Ascending aorta (tissue), 2 donors: Measurements from ENCODE around the gene BPGM. TPM values are rescaled to one million over a fixed set of nuclear protein-coding genes. Genes with fewer than 3 reads are reported as not detected.
A peak's percentile ranks its signal among the peaks of the same experiment; 100 is the strongest.

ENCODE experiments used
- DNase-seq, 2 donors: peaks; one replicate each; pipeline ENCODE4 v3.0.0-alpha.2; 2019; ENCODE audit warnings: low spot score in 2 of 2
- H3K27ac ChIP-seq, 2 donors: fragments of 200-600 bp; sonication (generic); one replicate each; pipeline ENCODE4 v1.5.1; 2016 to 2017; ENCODE audit warnings: mild to moderate bottlenecking in 1 of 2
- H3K27me3 ChIP-seq: fragments of 200-600 bp; sonication (generic); one replicate; pipeline ENCODE4 v1.5.1; 2017
- H3K36me3 ChIP-seq, 2 donors: fragments of 200-600 bp; sonication (generic); one replicate each; pipeline ENCODE4 v1.5.1; 2016
- H3K4me1 ChIP-seq, 2 donors: fragments of 200-600 bp; sonication (generic); one replicate each; pipeline ENCODE4 v1.5.1; 2016 to 2017; ENCODE audit warnings: mild to moderate bottlenecking in 1 of 2
- H3K4me3 ChIP-seq, 2 donors: fragments of 200-600 bp; sonication (generic); one replicate each; pipeline ENCODE4 v1.5.1; 2016 to 2017; ENCODE audit warnings: mild to moderate bottlenecking in 1 of 2
- H3K9me3 ChIP-seq, 2 donors: fragments of 200-600 bp; sonication (generic); one replicate each; pipeline ENCODE4 v1.5.1; 2016
- intact Hi-C: fragments of 100-400 bp; cut with DNase I; formaldehyde crosslinking; loops from one replicate; pipeline ENCODE4 v1.15.1; 2023
- total RNA-seq: library from RNA; depleted of rRNA; stranded (reverse); fragments of >200 nt; gene quantifications from one replicate; pipeline ENCODE4 v1.1.0, GENCODE V29; 2016
- TF ChIP-seq, protein P1 (sequence below), 3 experiments: fragments of 200-600 bp in 2 of 3; fragments of 450-650 bp in 1 of 3; sonication (generic) in 2 of 3; IDR thresholded peaks; one replicate each; pipeline ENCODE4 v1.5.1; 2016 to 2019; ENCODE audit warnings: antibody characterized with exemption in 3 of 3, mild to moderate bottlenecking in 1 of 3, moderate library complexity in 1 of 3

The BPGM gene
- total RNA-seq, 1 donor from 2014 or later = 19.2 TPM

DNA sequence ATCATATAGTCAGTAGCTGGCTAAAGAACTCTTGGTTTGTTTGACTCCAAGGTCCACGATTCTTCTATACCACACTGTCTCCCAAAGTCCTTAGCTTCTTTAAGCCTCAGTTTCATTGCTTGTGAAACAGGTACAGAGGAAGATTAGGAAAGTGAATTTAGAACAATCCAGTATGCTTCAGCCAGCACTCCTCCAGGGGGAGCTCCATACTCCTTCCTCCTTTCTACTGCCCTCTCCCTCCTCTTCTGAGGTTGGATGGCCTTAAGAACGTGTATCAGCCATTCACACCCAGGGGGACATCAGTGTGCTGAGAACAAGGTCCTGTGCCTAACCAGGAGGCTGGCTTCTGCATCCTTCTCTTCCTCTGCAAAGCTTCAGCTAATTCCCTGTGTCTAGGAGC is 78.0 kb downstream of the BPGM start:
- Histone ChIP-seq H3K9me3 (no peaks in the 10 kb centered on the region), H3K4me1 (peaks cover 7 to 56% of the 10 kb centered on the region in 2 donors), H3K36me3 (no peaks in the 10 kb centered on the region), H3K27ac (peak overlapping the region; percentile 24 to 71), H3K4me3 (no peak overlapping the region), H3K27me3 (no peaks in the 10 kb centered on the region)
- DNase-seq = no peak
- TF ChIP-seq, protein P1, sequence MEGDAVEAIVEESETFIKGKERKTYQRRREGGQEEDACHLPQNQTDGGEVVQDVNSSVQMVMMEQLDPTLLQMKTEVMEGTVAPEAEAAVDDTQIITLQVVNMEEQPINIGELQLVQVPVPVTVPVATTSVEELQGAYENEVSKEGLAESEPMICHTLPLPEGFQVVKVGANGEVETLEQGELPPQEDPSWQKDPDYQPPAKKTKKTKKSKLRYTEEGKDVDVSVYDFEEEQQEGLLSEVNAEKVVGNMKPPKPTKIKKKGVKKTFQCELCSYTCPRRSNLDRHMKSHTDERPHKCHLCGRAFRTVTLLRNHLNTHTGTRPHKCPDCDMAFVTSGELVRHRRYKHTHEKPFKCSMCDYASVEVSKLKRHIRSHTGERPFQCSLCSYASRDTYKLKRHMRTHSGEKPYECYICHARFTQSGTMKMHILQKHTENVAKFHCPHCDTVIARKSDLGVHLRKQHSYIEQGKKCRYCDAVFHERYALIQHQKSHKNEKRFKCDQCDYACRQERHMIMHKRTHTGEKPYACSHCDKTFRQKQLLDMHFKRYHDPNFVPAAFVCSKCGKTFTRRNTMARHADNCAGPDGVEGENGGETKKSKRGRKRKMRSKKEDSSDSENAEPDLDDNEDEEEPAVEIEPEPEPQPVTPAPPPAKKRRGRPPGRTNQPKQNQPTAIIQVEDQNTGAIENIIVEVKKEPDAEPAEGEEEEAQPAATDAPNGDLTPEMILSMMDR (IDR thresholded peaks at IDR 0.05) = peak; percentile 11 to 43 (median 13)
- intact Hi-C loops = loop anchor here (5.0 kb wide), 1 partner anchor 53 kb away; the partner anchor contains the start of gene CALD1

DNA sequence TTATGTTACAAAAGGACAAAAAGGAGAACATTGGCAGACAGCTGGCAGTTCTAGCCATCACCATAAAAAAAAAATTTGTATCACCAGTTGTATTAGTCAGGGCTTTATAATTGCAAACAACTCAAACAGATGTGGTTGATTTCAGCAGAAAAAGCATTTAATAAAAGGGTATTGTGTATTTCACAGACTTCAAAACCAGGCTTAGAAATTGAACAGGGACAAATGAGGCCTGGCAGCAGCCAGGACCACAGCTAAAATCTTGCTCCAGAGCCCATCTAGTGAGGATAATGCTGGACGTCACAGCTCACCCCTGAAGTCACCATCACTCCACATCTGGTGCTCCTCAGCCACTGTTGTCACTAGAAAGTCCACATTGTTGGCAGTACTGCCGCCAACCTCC is 79.9 kb downstream of the BPGM start:
- H3K27ac ChIP-seq = peak overlapping the region; percentile 88 to 92
- TF ChIP-seq, protein P1 (IDR thresholded peaks at IDR 0.05) = no peak
- intact Hi-C loops = no loop called here

DNA sequence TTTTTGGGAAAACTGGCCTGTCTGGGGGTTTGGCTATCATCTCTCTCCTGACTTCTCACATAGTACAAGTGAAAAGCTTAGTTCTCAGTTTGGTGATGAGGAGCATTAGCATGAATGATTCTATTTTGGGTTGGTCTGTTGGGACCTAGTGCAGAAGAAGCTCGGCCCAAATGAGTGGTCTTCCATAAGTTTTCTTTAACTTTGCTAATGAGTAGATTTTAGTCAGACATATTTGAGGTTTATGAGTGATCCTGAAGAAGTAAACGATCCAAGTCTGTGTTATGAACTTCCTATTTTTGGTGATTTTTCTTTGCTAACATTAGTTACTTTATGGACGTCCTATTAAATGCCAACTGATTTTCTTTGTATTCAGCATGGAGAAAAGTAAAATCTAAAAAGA is 81.1 kb downstream of the BPGM start:
- H3K27me3 ChIP-seq = no peaks in the 10 kb centered on the region
- H3K4me1 ChIP-seq = peaks cover 9 to 62% of the 10 kb centered on the region in 2 donors
- H3K36me3 ChIP-seq = no peaks in the 10 kb centered on the region
- peak overlapping the region; percentile 88 to 92 for H3K27ac ChIP-seq
- no peak for DNase-seq
- intact Hi-C loops = no loop called here
- H3K4me3 ChIP-seq = no peak overlapping the region
- H3K9me3 ChIP-seq = no peaks in the 10 kb centered on the region
- TF ChIP-seq, protein P1 (IDR thresholded peaks at IDR 0.05) = no peak

More for the DNA sequence above, 79.9 kb downstream of the BPGM start:
- H3K4me1 ChIP-seq = peaks cover 9 to 58% of the 10 kb centered on the region in 2 donors
- H3K9me3 ChIP-seq = no peaks in the 10 kb centered on the region
- H3K4me3 ChIP-seq = no peak overlapping the region
- H3K27me3 ChIP-seq = no peaks in the 10 kb centered on the region
- H3K36me3 ChIP-seq = no peaks in the 10 kb centered on the region
- no peak for DNase-seq

Other genes starting within 250 kb of the BPGM start
- gene AKR1B1, start 187.8 kb upstream of the BPGM start, total RNA-seq = 78.7 TPM
- not detected for gene AKR1B10, start 119.3 kb upstream of the BPGM start, total RNA-seq
- not detected for gene AKR1B15, start 97.7 kb upstream of the BPGM start, total RNA-seq
- 352 TPM for gene CALD1, start 132.8 kb downstream of the BPGM start, total RNA-seq